ENCODE measurements around the gene GLYR1. TPM values are rescaled to one million over a fixed set of nuclear protein-coding genes. Genes with fewer than 3 reads are reported as not detected.

GLYR1 gene
- total RNA-seq, 1 donor from 2014 or later: 53.0 TPM

- Histone ChIP-seq H3K36me3 (peaks cover 6% of the 10 kb centered on the region), H3K27me3 (no peaks in the 10 kb centered on the region), H2AFZ (replicated peaks) (peak overlapping the region; percentile 89), H3K4me1 (peaks cover 15% of the 10 kb centered on the region), H3F3A (ENCODE audit: low read depth) (peaks cover 45% of the 10 kb centered on the region), H3K79me2 (ENCODE audit: low read depth) (peaks cover 5% of the 10 kb centered on the region), H3K9me3 (ENCODE audit: low read depth) (no peaks in the 10 kb centered on the region), H3K4me2 (peak overlapping the region; percentile 83), H3K4me3 (peak overlapping the region; percentile 91), H4K20me1 (ENCODE audit: low read depth) (no peaks in the 10 kb centered on the region), H3K9ac (no peak overlapping the region), H3K27ac (peak overlapping the region; percentile 87)
- Mint-ChIP-seq H3K36me3 (peaks cover 11% of the 10 kb centered on the region), H3K4me3 (peak overlapping the region; percentile 90), H3K9me3 (no peaks in the 10 kb centered on the region), H3K4me1 (peaks cover 15% of the 10 kb centered on the region), H3K27me3 (ENCODE audit: insufficient read depth, low read depth) (peaks cover 4% of the 10 kb centered on the region), H3K27ac (peak overlapping the region; percentile 88)
- peak; percentile 96 for DNase-seq (ENCODE audit: low spot score)
- TF ChIP-seq EZH2 (IDR thresholded peaks at IDR 0.05): no peak
- no peak for TF ChIP-seq EZH2phosphoT487 (IDR thresholded peaks at IDR 0.05)
- no peak for TF ChIP-seq CTCF (IDR thresholded peaks at IDR 0.05)
Measured at GRCh38 chr16:4802659-4803287, 44.3 kb downstream of the GLYR1 start.

DNA sequence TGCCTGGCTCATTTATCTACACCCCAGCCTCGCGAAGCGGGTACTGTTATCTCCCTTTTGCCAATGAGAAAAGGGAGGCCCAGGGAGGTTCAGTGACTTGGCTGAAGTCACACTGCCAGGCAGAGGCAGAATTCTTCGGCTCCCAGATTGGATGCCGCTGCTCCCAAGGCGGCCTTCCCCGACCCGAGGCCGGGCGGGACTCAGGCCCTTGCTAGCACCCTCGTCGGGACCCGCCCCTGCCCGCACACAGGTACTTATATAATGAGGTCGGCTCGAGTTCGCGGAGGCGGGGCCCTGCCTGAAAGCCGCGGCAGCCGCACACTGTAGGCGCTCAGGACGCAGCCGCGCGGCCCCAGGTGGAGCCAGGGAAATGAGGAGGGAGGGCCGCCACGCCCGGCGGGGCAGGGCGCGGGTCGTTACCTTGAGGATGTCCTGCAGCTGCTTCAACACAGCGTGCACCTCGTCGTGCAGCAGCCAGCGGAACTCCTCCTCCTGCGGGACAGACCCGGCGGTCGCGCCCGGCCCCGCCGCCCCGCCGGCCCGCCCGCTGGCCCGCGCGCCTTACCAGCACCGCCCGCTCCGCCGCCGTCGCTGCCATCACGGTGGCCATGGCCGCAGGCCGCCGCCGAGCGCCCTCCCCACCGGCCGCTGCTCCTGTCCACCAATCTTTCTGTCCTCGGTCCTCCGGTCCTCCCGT lies 45.0 kb downstream of the GLYR1 start, which contains the start of gene ROGDI:
TSS of gene ROGDI (minus strand) at position 672 of the 697 bp plus-strand sequence. CDS start at position 610, 62 bp downstream.
- H3K27ac ChIP-seq: peak within 1 kb of the TSS; percentile 87
- peaks cover 15% of the 10 kb centered on the region for H3K4me1 Mint-ChIP-seq
- H3K79me2 ChIP-seq (ENCODE audit: low read depth): peaks cover 5% of the 10 kb centered on the region
- H3K27me3 ChIP-seq: no peaks in the 10 kb centered on the region
- peaks cover 6% of the 10 kb centered on the region for H3K27me3 Mint-ChIP-seq (ENCODE audit: insufficient read depth, low read depth)
- H2AFZ ChIP-seq (replicated peaks): peak within 1 kb of the TSS; percentile 89
- peaks cover 15% of the 10 kb centered on the region for H3K4me1 ChIP-seq
- H3K27ac Mint-ChIP-seq: peak within 1 kb of the TSS; percentile 88
- no peak within 1 kb of the TSS for H3K9ac ChIP-seq
- no peaks in the 10 kb centered on the region for H3K9me3 ChIP-seq (ENCODE audit: low read depth)
- peak within 1 kb of the TSS; percentile 83 for H3K4me2 ChIP-seq
- no peaks in the 10 kb centered on the region for H4K20me1 ChIP-seq (ENCODE audit: low read depth)
- H3F3A ChIP-seq (ENCODE audit: low read depth): peaks cover 45% of the 10 kb centered on the region
- peak within 1 kb of the TSS; percentile 90 for H3K4me3 Mint-ChIP-seq
- no peak for TF ChIP-seq EZH2 (IDR thresholded peaks at IDR 0.05)
- TF ChIP-seq EZH2phosphoT487 (IDR thresholded peaks at IDR 0.05): no peak
- no peak for TF ChIP-seq CTCF (IDR thresholded peaks at IDR 0.05)
- peaks cover 8% of the 10 kb centered on the region for H3K36me3 Mint-ChIP-seq
- H3K9me3 Mint-ChIP-seq: no peaks in the 10 kb centered on the region
- DNase-seq (ENCODE audit: low spot score): peak; percentile 94
- peak within 1 kb of the TSS; percentile 91 for H3K4me3 ChIP-seq
- H3K36me3 ChIP-seq: no peaks in the 10 kb centered on the region

GRCh38 chr16:4801051-4801961 lies 45.8 kb downstream of the GLYR1 start:
- Histone ChIP-seq H3K4me2 (peak overlapping the region; percentile 83), H3K27me3 (no peaks in the 10 kb centered on the region), H3F3A (ENCODE audit: low read depth) (peaks cover 45% of the 10 kb centered on the region), H3K36me3 (no peaks in the 10 kb centered on the region), H3K4me3 (peak overlapping the region; percentile 91), H2AFZ (replicated peaks) (no peak overlapping the region), H3K9ac (no peak overlapping the region), H3K79me2 (ENCODE audit: low read depth) (peaks cover 5% of the 10 kb centered on the region), H3K9me3 (ENCODE audit: low read depth) (no peaks in the 10 kb centered on the region), H3K4me1 (peaks cover 15% of the 10 kb centered on the region), H4K20me1 (ENCODE audit: low read depth) (no peaks in the 10 kb centered on the region), H3K27ac (no peak overlapping the region)
- Mint-ChIP-seq H3K4me1 (peaks cover 15% of the 10 kb centered on the region), H3K36me3 (peaks cover 8% of the 10 kb centered on the region), H3K27ac (no peak overlapping the region), H3K9me3 (no peaks in the 10 kb centered on the region), H3K27me3 (ENCODE audit: insufficient read depth, low read depth) (peaks cover 7% of the 10 kb centered on the region), H3K4me3 (peak overlapping the region; percentile 89)
- peak; percentile 31 for DNase-seq (ENCODE audit: low spot score)
- TF ChIP-seq EZH2phosphoT487 (IDR thresholded peaks at IDR 0.05) (no peak), EZH2 (IDR thresholded peaks at IDR 0.05) (no peak), CTCF (IDR thresholded peaks at IDR 0.05) (no peak)
